OCI-LY1 (cell line): ENCODE results near the gene PAK5.

Source experiments
- H2AFZ ChIP-seq: fragments of 200-600 bp; sonication (generic), shearing (Covaris generic); 2 replicates; pipeline ENCODE4 v1.6.0; 2014; ENCODE audit warnings: antibody characterized with exemption, mild to moderate bottlenecking, low read length
- H3F3A ChIP-seq: fragments of 200-600 bp; sonication (generic), shearing (Covaris generic); 2 replicates; pipeline ENCODE4 v1.6.0; 2014; ENCODE audit warnings: mild to moderate bottlenecking, antibody characterized with exemption, low read length, moderate library complexity; ENCODE audit not compliant: insufficient read depth
- H3K27ac ChIP-seq: fragments of 200-600 bp; sonication (generic); 2 replicates; pipeline ENCODE4 v1.5.1; 2014; ENCODE audit warnings: low read length, mixed run types, mild to moderate bottlenecking, low read depth; ENCODE audit not compliant: poor library complexity, severe bottlenecking
- H3K27me3 ChIP-seq: fragments of 200-600 bp; sonication (generic); 2 replicates; pipeline ENCODE4 v1.6.0; 2014; ENCODE audit warnings: antibody characterized with exemption, mild to moderate bottlenecking, low read length, moderate library complexity; ENCODE audit not compliant: insufficient read depth
- H3K36me3 ChIP-seq: fragments of 200-600 bp; sonication (generic); 2 replicates; pipeline ENCODE4 v1.6.1; 2014; ENCODE audit warnings: mild to moderate bottlenecking, antibody characterized with exemption, low read length, moderate library complexity, mixed read lengths; ENCODE audit not compliant: insufficient read depth
- H3K4me1 ChIP-seq: fragments of 200-600 bp; sonication (generic); 2 replicates; pipeline ENCODE4 v1.5.1; 2014; ENCODE audit warnings: mild to moderate bottlenecking, low read length, moderate library complexity; ENCODE audit not compliant: insufficient read depth, severe bottlenecking
- H3K4me2 ChIP-seq: fragments of 200-600 bp; sonication (generic), shearing (Covaris generic); 2 replicates; pipeline ENCODE4 v1.6.1; 2014; ENCODE audit warnings: low read length
- H3K4me3 ChIP-seq: fragments of 200-600 bp; sonication (generic); 2 replicates; pipeline ENCODE4 v1.5.1; 2014; ENCODE audit warnings: low read length, low read depth, mild to moderate bottlenecking, mixed read lengths; ENCODE audit not compliant: poor library complexity, severe bottlenecking
- H3K79me2 ChIP-seq: fragments of 200-600 bp; shearing (Covaris generic); 2 replicates; pipeline ENCODE4 v1.6.1; 2016; ENCODE audit warnings: mixed run types, low read length, mixed read lengths; ENCODE audit not compliant: insufficient read depth
- H3K9ac ChIP-seq: fragments of 200-600 bp; sonication (generic), shearing (Covaris generic); 2 replicates; pipeline ENCODE4 v1.6.1; 2014; ENCODE audit warnings: mild to moderate bottlenecking, low read length, mixed read lengths
- H3K9me2 ChIP-seq: fragments of 200-600 bp; sonication (generic), shearing (Covaris generic); 2 replicates; pipeline ENCODE4 v1.6.1; 2014; ENCODE audit warnings: low read depth, mild to moderate bottlenecking, low read length, mixed read lengths
- H3K9me3 ChIP-seq: fragments of 200-600 bp; shearing (Covaris generic); 2 replicates; pipeline ENCODE4 v1.6.1; 2014; ENCODE audit warnings: low read length, mixed read lengths
- H4K20me1 ChIP-seq: fragments of 200-600 bp; sonication (generic), shearing (Covaris generic); 2 replicates; pipeline ENCODE4 v1.6.0; 2016; ENCODE audit warnings: mild to moderate bottlenecking, low read length; ENCODE audit not compliant: insufficient read depth
- EZH2 ChIP-seq: fragments of 200-600 bp; sonication (generic), shearing (Covaris generic); IDR thresholded peaks from 2 replicates; pipeline ENCODE4 v1.8.0; 2017; ENCODE audit warnings: borderline replicate concordance, mixed run types, mild to moderate bottlenecking, antibody characterized with exemption, low read length, moderate library complexity, mixed read lengths
- TF ChIP-seq, protein P1 (sequence below): fragments of 200-600 bp; sonication (generic), shearing (Covaris generic); IDR thresholded peaks from 2 replicates; pipeline ENCODE4 v1.5.1; 2017; ENCODE audit warnings: mild to moderate bottlenecking, antibody characterized with exemption, low read length, moderate library complexity, mixed read lengths

PAK5 gene

DNA sequence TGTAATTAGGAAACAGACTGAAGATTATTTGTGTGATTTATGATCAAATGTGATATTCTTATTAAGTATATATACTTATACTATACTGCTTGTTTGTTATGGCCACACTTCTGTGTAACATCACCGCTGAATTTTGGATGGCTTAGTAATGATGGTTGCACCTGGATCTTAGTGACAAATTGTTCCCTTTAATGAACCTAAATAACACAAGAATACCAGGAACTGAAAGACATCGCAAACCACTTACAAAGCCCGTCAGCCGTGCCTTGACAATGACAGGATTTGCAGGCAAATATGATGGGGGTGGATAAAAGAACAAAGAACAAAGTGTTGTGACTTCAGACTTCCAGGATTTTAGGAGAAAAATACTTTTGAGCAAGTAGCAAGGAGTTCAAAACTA lies 257.4 kb downstream of the PAK5 start:
- Histone ChIP-seq H3K4me3 (no peak overlapping the region), H2AFZ (no peak overlapping the region), H3K9ac (no peak overlapping the region), H3K4me2 (no peak overlapping the region), H3K9me3 (no peaks in the 10 kb centered on the region), H3K27ac (no peak overlapping the region), H3K79me2 (no peaks in the 10 kb centered on the region), H3K9me2 (no peaks in the 10 kb centered on the region), H3K27me3 (no peaks in the 10 kb centered on the region), H4K20me1 (no peaks in the 10 kb centered on the region), H3K4me1 (no peaks in the 10 kb centered on the region), H3K36me3 (no peaks in the 10 kb centered on the region), H3F3A (no peaks in the 10 kb centered on the region)
- no peak for TF ChIP-seq EZH2
- TF ChIP-seq, protein P1, sequence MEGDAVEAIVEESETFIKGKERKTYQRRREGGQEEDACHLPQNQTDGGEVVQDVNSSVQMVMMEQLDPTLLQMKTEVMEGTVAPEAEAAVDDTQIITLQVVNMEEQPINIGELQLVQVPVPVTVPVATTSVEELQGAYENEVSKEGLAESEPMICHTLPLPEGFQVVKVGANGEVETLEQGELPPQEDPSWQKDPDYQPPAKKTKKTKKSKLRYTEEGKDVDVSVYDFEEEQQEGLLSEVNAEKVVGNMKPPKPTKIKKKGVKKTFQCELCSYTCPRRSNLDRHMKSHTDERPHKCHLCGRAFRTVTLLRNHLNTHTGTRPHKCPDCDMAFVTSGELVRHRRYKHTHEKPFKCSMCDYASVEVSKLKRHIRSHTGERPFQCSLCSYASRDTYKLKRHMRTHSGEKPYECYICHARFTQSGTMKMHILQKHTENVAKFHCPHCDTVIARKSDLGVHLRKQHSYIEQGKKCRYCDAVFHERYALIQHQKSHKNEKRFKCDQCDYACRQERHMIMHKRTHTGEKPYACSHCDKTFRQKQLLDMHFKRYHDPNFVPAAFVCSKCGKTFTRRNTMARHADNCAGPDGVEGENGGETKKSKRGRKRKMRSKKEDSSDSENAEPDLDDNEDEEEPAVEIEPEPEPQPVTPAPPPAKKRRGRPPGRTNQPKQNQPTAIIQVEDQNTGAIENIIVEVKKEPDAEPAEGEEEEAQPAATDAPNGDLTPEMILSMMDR, result no peak

DNA sequence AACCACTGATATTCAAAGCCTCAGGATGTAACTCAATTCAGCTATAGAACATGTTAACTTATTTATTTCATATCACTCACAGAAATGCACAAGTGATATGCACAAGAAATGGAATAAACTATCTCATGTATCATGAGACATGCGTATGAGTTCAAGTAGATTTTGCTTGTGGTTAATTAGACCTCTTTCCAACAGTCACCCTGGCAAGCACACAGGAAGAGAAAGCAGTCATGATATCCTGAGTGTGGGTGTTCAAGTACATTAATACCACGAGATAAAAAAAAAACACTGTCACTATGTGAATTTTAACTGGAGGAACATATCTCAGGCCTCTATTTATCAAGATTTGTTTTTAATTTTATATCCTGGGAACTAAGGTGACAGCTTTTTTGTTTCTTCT lies 260.3 kb downstream of the PAK5 start:
- Histone ChIP-seq H3F3A (no peaks in the 10 kb centered on the region), H3K4me1 (no peaks in the 10 kb centered on the region), H3K4me2 (no peak overlapping the region), H3K9ac (no peak overlapping the region), H3K27ac (no peak overlapping the region), H3K4me3 (no peak overlapping the region), H3K9me2 (no peaks in the 10 kb centered on the region), H3K27me3 (no peaks in the 10 kb centered on the region), H2AFZ (no peak overlapping the region), H3K9me3 (no peaks in the 10 kb centered on the region), H3K36me3 (no peaks in the 10 kb centered on the region), H4K20me1 (no peaks in the 10 kb centered on the region), H3K79me2 (no peaks in the 10 kb centered on the region)
- TF ChIP-seq, protein P1, result no peak
- TF ChIP-seq EZH2, result no peak

DNA sequence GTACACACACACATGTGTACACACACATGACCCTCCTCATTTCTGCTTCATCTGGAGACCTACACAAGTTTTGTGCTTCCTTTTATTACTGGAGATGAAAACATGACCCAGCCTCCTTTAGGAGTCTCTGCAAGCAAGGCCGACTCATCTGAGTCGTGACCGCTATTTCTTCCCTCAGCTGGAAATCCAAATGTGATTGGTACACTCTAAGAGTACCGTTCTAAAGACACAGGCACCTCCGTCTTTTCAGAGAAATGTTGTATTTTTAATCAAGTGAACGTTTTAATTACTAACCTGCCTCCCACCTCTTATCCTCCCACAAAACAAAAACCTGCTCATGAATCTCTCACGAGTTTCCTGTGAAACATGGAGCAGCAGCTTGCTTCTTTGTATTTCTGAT lies 261.5 kb downstream of the PAK5 start:
- Histone ChIP-seq H3F3A (no peaks in the 10 kb centered on the region), H3K4me2 (no peak overlapping the region), H3K9me3 (no peaks in the 10 kb centered on the region), H4K20me1 (no peaks in the 10 kb centered on the region), H3K4me3 (no peak overlapping the region), H3K9ac (no peak overlapping the region), H3K27me3 (no peaks in the 10 kb centered on the region), H3K9me2 (no peaks in the 10 kb centered on the region), H3K27ac (no peak overlapping the region), H3K4me1 (no peaks in the 10 kb centered on the region), H3K79me2 (no peaks in the 10 kb centered on the region), H3K36me3 (no peaks in the 10 kb centered on the region), H2AFZ (no peak overlapping the region)
- no peak for TF ChIP-seq EZH2
- TF ChIP-seq, protein P1, result no peak
